HepG2 (cell line): ENCODE results near the gene NDUFS7. TPM values are rescaled to one million over a fixed set of nuclear protein-coding genes. Genes with fewer than 3 reads are reported as not detected.

Source experiments
- AHDC1 ChIP-seq: sonication (generic); formaldehyde crosslinking; IDR thresholded peaks from 2 replicates; pipeline ENCODE4 v1.5.1; 2020; ENCODE audit warnings: mild to moderate bottlenecking, missing genetic modification reagents, borderline replicate concordance
- ARID5B ChIP-seq: IDR thresholded peaks from 2 replicates; pipeline ENCODE4 v1.4.0; 2020; ENCODE audit warnings: mild to moderate bottlenecking, missing genetic modification reagents
- DPF2 ChIP-seq: sonication (generic); formaldehyde crosslinking; IDR thresholded peaks from 2 replicates; pipeline ENCODE4 v1.4.0; 2020; ENCODE audit warnings: mild to moderate bottlenecking, low read depth, missing genetic modification reagents, borderline replicate concordance
- HNF4G ChIP-seq, 2 experiments: sonication (generic) in 1 of 2; formaldehyde crosslinking in 1 of 2; IDR thresholded peaks; 2 replicates each; pipeline versions ENCODE4 v1.4.0 to v1.6.1; 2011 to 2020; ENCODE audit warnings: borderline replicate concordance in 2 of 2, low read depth in 2 of 2, mild to moderate bottlenecking in 2 of 2, low read length in 1 of 2, missing genetic modification reagents in 1 of 2, moderate library complexity in 1 of 2
- PITX1 ChIP-seq: sonication (generic); formaldehyde crosslinking; IDR thresholded peaks from 2 replicates; pipeline ENCODE4 v1.5.1; 2020; ENCODE audit warnings: mild to moderate bottlenecking, missing genetic modification reagents
- POGZ ChIP-seq: sonication (generic); formaldehyde crosslinking; IDR thresholded peaks from 2 replicates; pipeline ENCODE4 v1.4.0; 2020; ENCODE audit warnings: mild to moderate bottlenecking, missing genetic modification reagents
- UBTF ChIP-seq: sonication (generic); formaldehyde crosslinking; IDR thresholded peaks from 2 replicates; pipeline ENCODE4 v1.4.0; 2020; ENCODE audit warnings: mild to moderate bottlenecking, missing genetic modification reagents
- ZNF281 ChIP-seq: sonication (generic); formaldehyde crosslinking; IDR thresholded peaks from 2 replicates; pipeline ENCODE4 v1.4.0; 2020; ENCODE audit warnings: missing genetic modification reagents, borderline replicate concordance
- ZNF451 ChIP-seq: sonication (generic); formaldehyde crosslinking; IDR thresholded peaks from 2 replicates; pipeline ENCODE4 v1.5.0; 2020; ENCODE audit warnings: mild to moderate bottlenecking, missing genetic modification reagents
- ZNF670 ChIP-seq: sonication (generic); formaldehyde crosslinking; IDR thresholded peaks from 2 replicates; pipeline ENCODE4 v1.8.0; 2022; ENCODE audit warnings: mild to moderate bottlenecking, missing genetic modification reagents, borderline replicate concordance
- ZSCAN29 ChIP-seq: sonication (generic); formaldehyde crosslinking; conservative IDR thresholded peaks from 2 replicates; pipeline ENCODE4 v1.4.0; 2020; ENCODE audit warnings: mild to moderate bottlenecking, missing genetic modification reagents
- polyA plus RNA-seq, 8 experiments: library from polyadenylated mRNA; depleted of rRNA in 3 of 8; stranded (reverse) in 7 of 8; unstranded in 1 of 8; fragments of >200 nt; fragmentation: Illumina TruSeq in 4 of 8; extraction: Trizol in 4 of 8; gene quantifications; 2 replicates each; pipeline versions ENCODE4 v1.2.1 to v1.2.3, GENCODE V29; 2011 to 2016; ENCODE audit warnings: low read depth in 4 of 8, missing spikeins in 1 of 8, mixed read lengths in 1 of 8; ENCODE audit not compliant: insufficient read depth in 1 of 8
- total RNA-seq, 5 experiments: library from RNA; depleted of rRNA; stranded (reverse); fragments of >200 nt; fragmentation: Illumina TruSeq; extraction: Trizol; gene quantifications; 2 replicates each; pipeline ENCODE4 v1.2.3, GENCODE V29; 2016; ENCODE audit warnings: low read depth in 1 of 5

The NDUFS7 gene
- total and polyA plus RNA-seq, 2 of the 13 experiments (the other 11 are each of a cell fraction or from before 2014, with no cell fraction given), result 34.3 to 66.9 TPM

- TF ChIP-seq UBTF (CRISPR knock-in tag) (peak; percentile 68), HNF4G (IDR thresholded peaks at IDR 0.05; ENCODE audit: borderline replicate concordance, low read depth, low read length) (peak; percentile 88), HNF4G (CRISPR knock-in tag; IDR thresholded peaks at IDR 0.05; ENCODE audit: borderline replicate concordance, low read depth) (peak; percentile 95), AHDC1 (CRISPR knock-in tag) (peak; percentile 62; the same call in 1 of the 2 replicates), DPF2 (CRISPR knock-in tag) (no peak; the same call in 1 of the 2 replicates), ZNF281 (no peak; the same call in 1 of the 2 replicates), ZSCAN29 (CRISPR knock-in tag) (no peak), ZNF670 (CRISPR knock-in tag) (no peak), ARID5B (CRISPR knock-in tag) (peak; percentile 71), PITX1 (CRISPR knock-in tag) (peak; percentile 75; the same call in 1 of the 2 replicates), ZNF451 (peak; percentile 74; the same call in 1 of the 2 replicates), POGZ (CRISPR knock-in tag) (no peak; the same call in 1 of the 2 replicates)
Observed at GRCh38 chr19:1400281-1401137, 16.8 kb downstream of the NDUFS7 start (continued).
